Fibroblast of pulmonary artery (primary cell): ENCODE measurements around the gene EFHB.
A peak's percentile ranks its signal among the peaks of the same experiment; 100 is the strongest.
"Not testable (repeated sequence)": the region's sequence is repeated elsewhere in the genome, so short reads cannot be mapped to it uniquely, and the experiment has no call there.

Experiments used
- DNase-seq: peaks from one replicate; pipeline ENCODE4 v3.0.0-alpha.2; 2010; ENCODE audit warnings: low read depth
- H3K4me3 ChIP-seq: replicated peaks from 2 replicates; pipeline ENCODE4 v1.5.1; 2011; ENCODE audit warnings: low read depth, mild to moderate bottlenecking, control low read depth, low read length, moderate library complexity
- TF ChIP-seq, protein P1 (sequence below): IDR thresholded peaks from 2 replicates; pipeline ENCODE4 v1.5.1; 2011; ENCODE audit warnings: mild to moderate bottlenecking, control low read depth, low read length, inconsistent platforms; ENCODE audit errors: missing control alignments

EFHB gene

DNA sequence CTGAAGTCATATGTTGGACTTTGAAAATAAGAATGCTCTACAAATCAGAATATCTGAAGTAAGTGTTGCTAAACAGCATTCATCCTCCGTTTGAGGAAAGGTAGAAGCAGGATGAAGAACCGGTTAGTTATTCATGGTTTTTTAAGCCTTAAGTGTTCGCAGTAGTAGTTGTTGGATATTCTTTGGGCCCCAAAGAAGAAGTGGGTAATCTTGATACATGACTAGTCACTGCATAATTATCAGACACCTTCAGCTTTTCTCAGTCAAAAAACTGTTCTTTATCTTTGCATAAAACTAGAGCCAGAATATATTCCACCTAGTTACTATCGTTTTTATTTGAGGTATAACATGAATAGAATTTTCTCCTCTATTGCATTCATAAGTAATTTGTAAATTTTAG, 26.7 kb upstream of the EFHB start:
- DNase-seq, result no peak
- H3K4me3 ChIP-seq, result no peak overlapping the region
- TF ChIP-seq, protein P1, sequence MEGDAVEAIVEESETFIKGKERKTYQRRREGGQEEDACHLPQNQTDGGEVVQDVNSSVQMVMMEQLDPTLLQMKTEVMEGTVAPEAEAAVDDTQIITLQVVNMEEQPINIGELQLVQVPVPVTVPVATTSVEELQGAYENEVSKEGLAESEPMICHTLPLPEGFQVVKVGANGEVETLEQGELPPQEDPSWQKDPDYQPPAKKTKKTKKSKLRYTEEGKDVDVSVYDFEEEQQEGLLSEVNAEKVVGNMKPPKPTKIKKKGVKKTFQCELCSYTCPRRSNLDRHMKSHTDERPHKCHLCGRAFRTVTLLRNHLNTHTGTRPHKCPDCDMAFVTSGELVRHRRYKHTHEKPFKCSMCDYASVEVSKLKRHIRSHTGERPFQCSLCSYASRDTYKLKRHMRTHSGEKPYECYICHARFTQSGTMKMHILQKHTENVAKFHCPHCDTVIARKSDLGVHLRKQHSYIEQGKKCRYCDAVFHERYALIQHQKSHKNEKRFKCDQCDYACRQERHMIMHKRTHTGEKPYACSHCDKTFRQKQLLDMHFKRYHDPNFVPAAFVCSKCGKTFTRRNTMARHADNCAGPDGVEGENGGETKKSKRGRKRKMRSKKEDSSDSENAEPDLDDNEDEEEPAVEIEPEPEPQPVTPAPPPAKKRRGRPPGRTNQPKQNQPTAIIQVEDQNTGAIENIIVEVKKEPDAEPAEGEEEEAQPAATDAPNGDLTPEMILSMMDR, result no peak

DNA sequence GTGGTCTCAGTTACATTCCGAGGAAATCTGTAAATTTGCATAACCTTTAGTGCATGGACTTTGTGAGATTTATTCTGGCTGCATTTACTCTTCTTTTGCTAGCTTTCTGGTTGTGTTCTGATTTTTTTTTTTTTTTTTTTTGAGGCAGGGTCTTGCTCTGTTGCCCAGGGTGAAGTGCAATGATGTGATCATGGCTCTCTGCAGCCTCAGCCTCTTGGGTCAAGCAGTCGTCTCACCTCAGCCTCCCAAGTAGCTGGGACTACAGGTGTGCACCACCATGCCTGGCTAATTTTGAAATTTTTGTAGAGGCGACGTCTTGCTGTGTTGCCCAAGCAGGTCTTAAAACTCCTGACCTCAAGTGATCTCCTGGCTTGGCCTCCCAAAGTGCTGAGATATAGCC, 25.5 kb upstream of the EFHB start:
- no peak for DNase-seq
- TF ChIP-seq, protein P1, result no peak
- H3K4me3 ChIP-seq, result no peak overlapping the region

DNA sequence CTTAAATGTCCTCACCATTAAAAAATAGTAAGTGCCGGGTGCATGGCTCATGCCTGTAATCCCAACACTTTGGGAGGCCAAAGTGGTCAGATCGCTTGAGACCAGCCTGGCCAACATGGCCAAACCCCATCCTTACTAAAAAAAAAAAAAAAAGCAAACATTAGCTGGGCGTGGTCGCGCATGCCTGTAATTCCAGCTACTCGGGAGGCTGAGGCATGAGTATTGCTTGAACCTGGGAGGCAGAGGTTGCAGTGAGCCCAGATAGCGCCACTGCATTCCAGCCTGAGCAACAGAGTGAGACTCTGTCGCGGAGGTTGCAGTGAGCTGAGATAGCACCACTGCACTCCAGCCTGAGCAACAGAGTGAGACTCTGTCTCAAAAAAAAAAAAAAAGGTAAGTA, 23.3 kb upstream of the EFHB start:
- not testable (repeated sequence) for H3K4me3 ChIP-seq, DNase-seq

DNA sequence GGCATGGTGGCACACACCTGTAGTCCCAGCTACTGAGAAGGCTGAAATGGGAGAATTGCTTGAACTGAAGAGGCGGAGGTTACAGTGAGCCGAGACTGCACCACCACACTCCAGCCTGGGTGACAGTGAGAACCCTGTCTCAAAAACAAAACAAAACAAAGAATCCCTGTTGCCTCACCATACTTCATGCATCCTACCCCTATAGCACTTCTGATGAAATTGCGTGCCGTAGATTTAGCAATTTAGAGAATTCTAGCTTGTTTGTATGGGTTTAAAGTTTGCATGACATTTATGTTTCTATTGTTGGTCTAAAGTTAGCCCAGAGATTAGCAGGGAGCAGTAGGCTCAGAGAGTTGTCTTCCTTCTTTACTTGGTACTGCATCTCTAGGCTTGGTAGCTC, 20.7 kb upstream of the EFHB start:
- no peak for DNase-seq
- TF ChIP-seq, protein P1, result no peak
- H3K4me3 ChIP-seq, result no peak overlapping the region

DNA sequence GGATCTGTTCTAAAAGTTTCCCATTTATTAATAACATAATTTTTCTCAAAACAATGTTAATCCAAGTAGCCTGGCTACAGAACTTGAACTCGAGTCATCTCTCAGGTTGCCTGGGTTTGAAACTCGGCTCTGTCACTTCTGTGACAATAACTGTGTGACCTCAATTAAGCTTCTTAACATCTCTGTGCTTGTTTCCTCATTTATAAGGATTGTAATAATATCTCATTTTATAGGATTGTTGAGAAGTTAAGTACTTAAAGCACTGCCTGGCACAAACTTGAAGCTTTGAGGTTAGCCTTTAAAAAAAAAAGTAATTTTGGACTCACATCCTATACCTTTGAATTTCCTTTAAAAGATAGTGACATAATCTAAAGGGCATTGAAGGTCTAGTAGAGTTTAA, 16.3 kb upstream of the EFHB start:
- H3K4me3 ChIP-seq, result no peak overlapping the region
- TF ChIP-seq, protein P1, result no peak
- DNase-seq, result no peak

DNA sequence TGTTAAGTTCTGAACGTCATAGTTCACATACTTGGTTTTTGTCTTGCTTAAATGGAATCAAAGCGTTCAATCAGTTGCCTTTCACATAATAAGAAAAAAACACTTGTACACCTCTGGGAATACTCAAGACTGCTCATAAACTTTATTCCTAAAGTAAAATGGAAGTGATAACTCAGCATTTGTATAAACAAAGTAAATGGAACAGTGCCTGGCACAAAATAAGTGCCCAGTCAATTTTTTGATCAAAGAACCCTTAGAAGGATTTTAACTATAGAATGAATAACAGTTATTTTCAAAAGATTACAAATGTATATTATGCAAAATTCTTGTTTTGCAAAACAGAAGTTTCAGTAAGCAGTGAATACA, 14.2 kb upstream of the EFHB start:
- TF ChIP-seq, protein P1, result no peak
- DNase-seq, result no peak
- peak overlapping the region; percentile 96 for H3K4me3 ChIP-seq

DNA sequence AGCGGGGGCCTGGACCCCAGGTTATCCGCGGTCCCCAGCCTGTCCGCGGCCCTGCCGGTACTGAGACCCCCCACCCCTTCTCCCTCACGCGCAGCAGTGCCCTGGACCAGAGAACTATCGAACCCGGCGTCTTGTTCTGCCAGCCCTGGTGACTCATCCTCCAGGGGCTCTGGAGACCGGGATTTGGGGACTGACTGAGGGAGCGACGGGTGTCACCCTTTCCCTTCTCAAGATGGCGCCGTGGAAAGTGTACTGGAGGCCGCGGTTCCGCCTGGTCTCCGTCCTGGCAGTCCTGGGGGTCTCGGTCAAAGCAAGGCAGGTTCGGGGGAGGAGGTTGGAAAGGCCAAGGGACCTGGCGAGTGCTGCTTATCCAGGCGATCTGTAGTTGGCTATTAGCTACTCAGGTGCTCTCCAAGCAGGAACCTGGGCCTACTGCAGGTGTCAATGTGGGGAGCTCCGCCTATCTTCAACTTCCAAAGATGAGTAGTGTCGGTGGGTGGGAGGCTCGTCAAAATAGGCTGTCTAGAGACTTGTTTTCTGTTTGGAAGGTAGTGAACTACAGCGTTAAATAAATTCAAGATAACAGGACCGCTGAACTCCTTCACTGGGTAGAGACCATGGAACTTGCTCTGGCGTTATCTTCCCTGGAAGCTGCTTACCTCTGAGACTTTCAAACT, 13.7 kb upstream of the EFHB start:
- peak overlapping the region; percentile 96 for H3K4me3 ChIP-seq
- TF ChIP-seq, protein P1, result no peak
- peak; percentile 30 for DNase-seq
